GM21737 (cell line): ENCODE measurements around the gene MACROD2.
"Not testable (repeated sequence)": the region's sequence is repeated elsewhere in the genome, so short reads cannot be mapped to it uniquely, and the experiment has no call there.

Experiments
- ATAC-seq: cut with Tn5 transposase; IDR thresholded peaks from one replicate; pipeline ENCODE4 v1.9.1; 2021; ENCODE audit warnings: mild to moderate bottlenecking, moderate library complexity; ENCODE audit not compliant: unreplicated experiment

MACROD2 gene

DNA sequence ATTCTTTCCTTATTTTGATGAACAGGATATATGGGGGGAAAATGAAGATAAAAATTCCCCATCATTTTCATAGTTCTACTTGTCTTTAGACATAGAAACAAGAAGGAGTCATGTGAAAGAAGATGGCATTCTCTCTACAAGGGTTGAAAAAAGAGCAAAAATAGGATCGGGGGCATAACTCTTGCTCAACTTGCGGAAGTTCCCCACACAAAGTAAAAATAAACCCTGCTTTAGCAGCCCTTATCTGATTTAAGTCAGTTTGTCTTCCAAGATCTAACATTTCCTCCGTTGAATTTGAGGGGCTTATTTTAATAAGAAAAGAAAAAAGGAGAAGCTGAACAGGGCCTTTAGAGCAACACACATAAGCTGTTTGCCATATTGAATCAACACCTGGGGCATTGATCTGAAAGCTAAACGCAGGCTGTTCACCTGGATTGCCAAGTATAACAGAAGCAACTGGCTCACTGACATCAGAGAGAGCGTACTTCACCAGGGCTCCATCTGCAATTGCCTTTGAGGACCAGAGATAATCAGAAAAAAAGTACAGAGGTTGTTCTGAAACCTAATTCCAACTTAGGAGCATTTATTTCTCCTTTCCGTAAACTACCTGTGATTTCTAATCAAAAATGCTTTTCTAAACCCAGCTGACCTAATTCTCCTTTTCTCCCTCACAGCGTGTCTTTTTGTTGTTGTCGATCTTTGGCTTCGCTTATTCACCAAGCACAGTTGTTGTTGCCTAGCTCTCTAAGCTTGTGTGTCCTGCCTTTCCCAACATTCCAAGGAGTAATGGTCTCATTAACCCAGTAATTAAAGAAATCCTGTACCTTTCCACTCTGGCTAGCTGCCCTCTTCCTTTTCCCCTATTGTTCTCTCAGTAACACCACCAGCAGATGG is 2010.0 kb downstream of the MACROD2 start:
- no peak for ATAC-seq

DNA sequence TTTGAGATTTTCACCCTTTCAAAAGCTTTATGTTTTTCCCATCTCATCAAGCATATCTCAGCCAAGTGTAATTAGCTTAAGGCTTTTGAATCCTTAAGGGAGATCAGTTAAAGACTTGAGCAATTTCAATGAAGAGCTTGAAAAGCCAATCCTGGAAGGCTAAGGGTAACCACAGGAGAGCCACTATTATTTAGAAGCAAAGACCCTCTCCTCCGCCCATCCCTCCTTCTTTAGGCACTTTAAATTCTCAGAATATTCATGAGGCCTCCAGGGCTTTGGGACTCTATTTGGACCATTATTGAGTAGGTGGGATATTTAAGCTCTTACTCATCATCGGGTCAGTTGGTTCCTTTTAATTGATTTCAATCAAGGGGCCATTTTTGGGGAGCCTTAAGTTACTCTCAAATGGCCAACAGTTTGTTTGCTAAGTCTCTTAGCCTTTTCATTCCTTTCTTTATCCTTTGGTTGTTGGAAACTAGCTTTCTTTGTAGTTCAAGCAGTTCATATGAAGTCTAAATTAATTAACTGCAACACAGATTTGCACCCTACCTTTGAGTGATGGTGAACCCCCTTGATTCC is 2010.7 kb downstream of the MACROD2 start:
- no peak for ATAC-seq

DNA sequence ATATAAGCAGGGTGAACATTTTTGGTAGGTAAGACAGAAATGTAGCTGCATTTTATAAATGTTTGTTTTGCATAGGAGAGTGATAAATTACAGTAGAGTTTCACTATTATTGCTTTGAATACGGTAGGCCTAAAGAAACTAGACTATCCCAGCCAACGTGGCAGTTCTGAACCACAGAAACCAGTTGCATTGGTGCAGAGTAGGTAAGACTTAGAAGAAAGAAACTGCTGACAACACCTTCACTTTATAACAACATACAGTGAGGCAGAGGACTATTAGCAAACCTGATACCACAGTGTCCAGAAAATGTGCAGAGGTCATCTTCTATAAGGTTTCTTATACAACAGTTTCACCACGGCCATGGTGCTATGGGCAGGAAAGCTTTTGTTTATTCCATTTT is 2011.8 kb downstream of the MACROD2 start:
- ATAC-seq, result peak; percentile 91

DNA sequence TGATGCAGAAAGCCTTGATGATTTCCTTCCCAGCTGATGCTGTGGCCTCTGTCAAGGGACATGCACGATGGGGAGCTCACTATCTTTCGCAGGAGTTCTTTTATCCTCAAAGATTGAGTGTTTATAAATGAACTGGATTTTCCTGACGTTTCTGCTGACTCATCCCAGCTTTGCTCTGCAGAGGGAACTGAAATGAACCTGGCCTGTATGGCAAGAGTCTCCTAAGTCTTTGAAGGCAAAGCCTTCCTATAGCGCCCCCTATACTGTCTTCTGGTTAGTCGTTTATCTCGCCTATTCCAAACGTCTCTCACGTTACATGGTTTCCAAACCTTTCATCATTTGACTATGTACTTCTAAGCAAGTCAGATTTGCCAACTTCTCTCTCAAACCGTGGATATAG is 2012.6 kb downstream of the MACROD2 start:
- ATAC-seq, result no peak

DNA sequence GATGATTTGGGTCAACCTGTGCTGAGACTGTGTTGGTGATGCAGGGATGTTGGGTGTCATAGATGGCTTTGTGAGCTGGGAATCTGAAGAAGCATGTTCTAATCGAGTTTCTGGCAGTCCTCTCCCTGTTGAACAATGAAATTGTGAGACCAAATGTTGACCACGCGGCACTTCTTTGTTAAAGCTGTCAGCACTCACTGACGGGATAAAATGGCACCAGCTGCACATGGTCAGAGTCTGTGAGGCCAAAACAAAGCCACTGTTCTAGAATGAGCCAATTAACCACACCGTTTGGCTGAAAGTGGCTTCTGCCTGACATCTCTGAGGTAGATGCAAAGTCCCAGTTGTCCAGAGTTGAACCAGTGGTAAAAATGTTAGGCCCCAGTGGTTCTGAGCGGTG is 2015.7 kb downstream of the MACROD2 start:
- ATAC-seq, result no peak

DNA sequence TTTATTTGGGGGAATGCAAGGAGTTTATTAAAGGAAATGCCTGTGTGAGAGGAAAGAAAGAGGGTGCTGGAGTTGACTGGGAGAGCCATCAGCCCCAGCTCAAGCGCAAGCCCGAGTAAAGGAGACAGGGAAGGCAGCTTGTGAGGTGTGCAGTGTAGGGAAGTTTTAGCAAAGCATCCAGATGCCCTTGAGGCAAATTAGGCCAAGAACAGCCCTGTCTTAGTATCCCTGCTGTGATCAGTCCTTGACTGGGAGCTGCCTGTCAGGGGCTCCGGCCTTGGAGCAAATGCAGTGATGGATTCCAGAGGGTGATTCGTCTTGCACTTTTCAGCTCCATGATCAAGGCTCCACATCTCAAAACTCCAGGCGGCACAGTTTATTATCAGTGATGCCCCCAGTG is 2016.2 kb downstream of the MACROD2 start:
- ATAC-seq, result no peak

DNA sequence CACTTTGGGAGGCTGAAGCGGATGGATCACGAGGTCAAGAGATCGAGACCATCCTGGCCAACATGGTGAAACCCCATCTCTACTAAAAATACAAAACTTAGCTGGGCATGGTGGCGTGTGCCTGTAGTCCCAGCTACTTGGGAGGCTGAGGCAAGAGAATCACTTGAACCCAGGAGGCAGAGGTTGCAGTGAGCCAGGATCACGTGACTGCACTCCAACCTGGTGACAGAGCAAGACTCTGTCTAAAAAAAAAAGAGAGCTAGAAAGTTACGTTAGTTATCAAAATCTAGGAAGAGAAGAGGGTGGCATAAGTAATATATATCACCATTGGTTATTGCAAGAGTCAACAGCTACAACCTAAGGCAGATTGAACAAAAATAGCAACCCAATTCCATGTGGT is 2017.6 kb downstream of the MACROD2 start:
- ATAC-seq, result not testable (repeated sequence)

DNA sequence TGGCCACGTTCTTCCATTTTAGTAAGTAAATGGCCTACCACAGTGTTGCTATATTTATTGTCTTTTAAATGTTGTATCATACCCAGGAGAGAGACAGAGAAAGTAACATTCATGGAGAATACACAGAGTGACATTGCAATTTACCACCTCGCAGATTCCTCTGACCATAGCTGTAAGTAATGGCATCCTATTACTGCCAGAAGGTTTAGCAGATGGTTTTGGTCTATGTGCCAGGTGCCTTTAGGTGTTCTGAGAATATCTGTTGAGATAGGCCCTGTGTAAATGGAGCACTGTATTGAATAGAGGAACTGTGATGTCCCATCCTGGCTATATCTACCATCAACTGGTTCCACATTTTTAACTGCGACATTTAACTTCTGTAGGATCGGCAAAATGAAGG is 2018.3 kb downstream of the MACROD2 start:
- ATAC-seq, result no peak

DNA sequence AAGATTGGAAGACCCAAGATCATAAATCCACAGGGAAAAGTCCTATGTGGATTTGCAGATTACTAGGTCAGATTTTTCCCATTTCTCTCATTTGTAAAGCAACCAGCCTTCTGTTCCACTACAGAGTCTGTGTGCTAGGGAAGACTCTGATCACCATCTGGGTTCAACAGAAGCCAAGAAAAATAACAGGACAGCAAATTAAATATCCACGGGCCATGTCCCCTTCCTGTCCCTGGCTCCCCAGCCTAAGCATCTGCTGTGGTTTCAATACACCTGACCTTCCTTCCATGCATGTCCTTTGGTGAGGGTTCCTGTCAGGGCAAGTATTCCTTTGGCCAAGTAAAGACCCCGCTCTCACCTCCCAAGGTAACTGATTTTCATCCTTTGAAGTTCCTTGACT is 2019.1 kb downstream of the MACROD2 start:
- ATAC-seq, result no peak

DNA sequence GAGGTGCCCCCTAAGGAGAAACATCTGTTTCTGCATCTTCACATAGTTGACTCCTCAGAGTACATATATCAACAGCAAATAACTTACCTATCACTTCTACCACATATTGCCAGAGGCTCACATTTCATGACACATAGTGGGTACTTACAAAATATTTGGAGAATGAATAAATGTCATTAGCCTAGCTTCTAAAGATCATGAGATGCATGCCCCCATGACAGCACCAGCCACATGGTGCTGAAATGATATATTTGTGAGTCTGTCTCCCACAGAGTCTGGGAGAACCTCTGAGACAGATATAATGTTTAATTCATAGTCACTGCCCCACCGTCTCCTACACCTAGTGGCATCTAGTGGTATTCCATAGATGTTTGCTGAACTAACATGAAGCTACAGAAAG is 2022.3 kb downstream of the MACROD2 start:
- no peak for ATAC-seq

DNA sequence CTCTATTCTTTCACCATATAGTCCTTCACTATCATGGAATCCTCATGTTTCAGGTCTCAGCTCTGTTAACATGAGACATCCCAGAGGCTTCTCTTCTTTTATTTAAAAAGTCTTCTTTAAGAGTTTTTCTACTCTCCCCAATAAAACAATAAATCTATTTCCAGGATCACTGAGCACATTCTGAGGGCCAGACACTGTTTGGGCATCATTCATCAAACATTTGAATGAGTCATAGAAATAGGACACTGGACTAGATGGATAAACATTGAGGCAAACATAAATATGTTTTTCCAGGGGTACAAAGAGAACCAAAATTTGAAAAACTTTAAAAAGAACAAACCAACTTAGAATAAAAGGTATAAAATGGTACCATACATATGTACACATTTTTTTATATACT is 2023.6 kb downstream of the MACROD2 start:
- ATAC-seq, result no peak

DNA sequence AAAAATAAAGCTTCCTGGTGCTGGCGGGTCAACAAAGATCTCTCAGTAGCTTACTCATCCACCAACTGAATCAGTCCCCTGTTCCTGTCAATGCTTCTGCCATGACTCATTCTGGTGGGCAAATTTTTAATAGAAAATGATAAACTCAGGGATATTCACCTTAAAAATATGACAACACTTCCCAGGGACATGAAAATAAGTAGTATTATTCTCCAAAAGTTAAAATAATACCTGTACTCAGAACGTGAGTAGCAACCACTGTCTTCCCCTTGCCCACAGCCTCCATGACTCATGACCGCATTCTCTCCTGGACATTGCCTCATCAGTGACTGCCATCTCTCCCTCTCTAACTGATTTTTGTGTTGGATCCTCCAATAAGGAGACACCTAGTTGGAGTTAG is 2025.7 kb downstream of the MACROD2 start:
- ATAC-seq, result no peak

DNA sequence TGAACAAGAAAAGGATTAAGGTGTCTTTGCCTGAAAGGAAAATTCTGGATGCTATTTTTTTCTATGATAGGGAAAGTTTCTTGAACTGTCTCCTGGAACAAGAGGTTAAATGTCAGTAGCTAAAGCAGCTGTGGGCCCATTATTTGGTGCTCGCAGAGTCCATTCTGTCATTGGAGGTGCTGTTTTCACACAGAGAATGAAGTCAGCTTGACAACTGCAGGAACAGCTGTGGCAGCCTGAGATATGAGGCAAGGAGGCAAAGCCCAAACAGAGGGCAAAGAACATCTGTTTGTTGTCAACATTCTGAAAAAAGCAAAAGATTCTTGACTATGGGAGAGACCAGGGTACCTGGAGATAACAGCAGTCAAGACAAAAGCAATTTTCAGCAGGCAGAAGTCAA is 2029.8 kb downstream of the MACROD2 start:
- no peak for ATAC-seq

DNA sequence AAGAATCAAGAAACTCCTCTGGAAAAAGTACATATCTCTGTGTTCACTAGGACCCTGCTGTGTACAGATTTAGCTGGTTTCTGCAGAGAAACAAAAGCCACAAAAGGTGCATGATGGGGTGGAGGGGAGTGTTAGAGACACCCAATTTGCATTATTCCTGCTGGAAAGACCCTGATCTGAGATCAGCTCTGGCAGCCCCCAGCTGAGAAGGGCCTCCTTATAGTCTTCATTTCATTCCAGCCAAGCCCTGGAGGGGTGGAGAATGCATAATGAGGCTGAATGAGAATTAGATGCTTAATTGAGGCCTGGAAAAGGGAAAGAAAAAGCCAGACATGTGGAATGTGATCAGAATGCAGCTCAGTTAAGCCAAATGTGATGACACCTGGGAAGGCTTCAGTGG is 2032.4 kb downstream of the MACROD2 start:
- ATAC-seq, result no peak

DNA sequence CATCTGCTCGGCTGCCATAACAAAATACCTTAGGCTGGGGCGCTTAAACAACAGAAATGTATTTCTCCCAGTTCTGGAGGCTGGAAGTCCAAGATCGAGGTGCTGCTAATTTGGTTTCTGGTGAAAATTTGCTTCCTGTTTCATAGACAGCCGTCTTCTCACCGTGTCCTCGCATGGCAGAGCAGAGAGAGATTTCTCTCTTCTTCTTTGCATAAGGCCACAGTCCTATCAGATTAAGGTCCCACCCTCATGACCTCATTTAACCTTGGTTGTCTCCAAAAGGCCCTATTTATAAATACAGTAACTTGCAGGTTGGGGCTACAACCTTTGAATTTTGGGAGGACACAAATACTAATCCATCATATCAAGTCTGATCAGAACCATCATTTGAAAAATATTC is 2033.6 kb downstream of the MACROD2 start:
- no peak for ATAC-seq

DNA sequence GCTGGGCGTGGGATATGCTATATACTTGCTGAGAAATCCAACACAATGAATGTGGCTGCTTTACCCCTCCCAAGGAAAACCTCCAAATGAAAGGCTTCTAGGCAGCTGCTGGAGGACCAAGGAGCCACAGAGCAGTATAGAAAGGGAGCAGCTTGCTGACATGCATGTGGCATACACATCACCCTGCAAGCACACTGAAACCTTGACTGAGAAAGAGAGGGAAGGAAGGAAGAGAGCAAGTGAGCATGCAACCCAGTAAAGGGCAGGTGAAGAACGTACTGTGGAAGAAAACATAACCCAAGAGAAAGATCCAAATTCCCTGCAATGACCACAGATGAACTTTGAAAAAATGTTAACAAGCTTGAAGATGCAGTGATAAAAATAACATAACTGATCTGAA is 2034.9 kb downstream of the MACROD2 start:
- ATAC-seq, result no peak

DNA sequence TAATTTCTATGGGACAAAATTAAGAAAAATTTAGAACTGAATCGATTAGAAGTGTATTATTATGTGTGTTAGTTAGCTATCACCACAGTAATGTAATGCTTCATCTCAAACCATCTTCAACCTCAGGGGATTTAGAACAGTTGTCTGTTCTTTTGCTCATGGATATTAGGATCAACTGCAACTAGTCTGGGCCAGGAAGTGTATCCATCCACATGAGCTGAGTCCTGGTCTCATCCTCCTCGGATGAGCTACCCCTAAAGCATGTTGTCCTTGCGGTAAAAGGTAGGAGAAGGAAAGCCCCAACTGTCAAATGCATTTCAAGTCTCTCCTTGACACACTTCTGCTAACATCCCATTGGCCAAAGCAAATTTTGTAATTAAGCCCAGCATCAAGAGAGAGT is 2040.3 kb downstream of the MACROD2 start:
- ATAC-seq, result no peak

DNA sequence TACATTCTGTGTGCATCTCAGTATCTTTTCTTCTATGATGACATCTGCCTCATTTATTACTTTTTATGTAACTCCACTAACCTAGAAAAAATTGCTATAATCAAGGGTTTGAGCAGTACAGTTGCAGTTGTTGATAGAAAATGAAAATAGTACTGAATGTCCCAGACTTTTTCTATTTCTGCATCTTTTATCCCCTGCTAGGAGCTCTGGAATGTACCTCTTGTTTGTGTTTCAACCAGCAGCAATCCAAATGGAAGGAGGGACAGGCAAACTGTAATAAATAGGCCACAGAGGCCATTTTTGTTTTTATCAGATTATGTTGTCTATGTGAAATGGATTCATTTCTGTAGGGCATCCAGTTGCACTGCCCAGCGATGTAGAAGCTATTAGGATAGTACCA is 2041.0 kb downstream of the MACROD2 start:
- ATAC-seq, result no peak

DNA sequence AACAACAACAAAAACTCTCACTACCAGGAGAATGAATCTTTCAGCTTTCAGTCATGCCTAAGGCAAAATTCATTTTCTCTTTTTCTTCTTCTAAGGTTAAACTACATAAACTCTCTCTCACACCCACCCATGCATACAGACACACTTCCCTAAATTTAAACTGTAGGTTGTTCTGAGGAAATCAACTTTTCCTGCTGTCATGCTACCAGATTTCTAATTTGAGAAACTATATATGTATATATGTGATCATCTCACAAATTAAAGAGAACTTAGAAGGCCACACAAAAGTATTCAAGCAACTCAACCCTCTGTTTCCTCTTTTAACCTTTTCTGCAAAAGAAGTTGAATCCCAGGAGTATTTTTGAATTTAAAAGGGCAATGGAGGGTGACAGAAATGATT is 2045.4 kb downstream of the MACROD2 start:
- ATAC-seq, result no peak

DNA sequence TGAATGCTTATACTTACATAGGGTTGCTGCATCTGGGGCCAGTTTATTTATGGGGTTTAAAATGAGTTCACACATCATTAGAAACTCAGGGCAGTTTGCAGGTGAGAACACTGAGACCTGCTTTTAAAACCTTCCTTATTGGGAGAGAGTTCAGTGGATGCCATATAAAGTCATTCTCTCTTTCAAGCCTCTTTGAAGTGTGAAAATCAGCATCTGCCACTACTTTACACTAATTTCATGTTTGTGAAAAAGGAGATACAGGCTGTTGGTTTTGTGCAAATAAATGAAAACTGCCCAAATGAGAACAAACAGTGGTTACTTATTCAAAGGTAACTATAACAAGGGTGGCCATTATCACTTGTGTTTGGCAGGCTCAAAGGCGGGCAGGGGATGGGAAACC is 2047.4 kb downstream of the MACROD2 start:
- ATAC-seq, result no peak

DNA sequence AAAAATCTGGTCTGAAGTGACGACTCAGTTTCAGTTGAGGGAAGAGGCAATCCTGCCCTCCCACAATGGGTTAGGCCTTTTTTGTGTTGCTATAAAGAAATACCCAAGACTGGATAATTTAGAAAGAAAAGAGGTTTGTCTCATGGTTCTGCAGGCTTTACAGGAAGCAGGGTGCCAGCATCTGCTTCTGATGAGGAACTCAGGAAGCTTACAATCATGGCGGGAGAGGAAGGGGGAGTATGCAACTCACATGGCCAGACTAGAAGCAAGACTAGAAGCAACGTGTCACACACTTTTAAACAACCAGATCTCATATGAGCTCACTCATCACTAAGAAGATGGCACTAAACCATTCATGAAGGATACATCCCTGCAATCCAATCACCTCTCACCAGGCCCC is 2048.6 kb downstream of the MACROD2 start:
- ATAC-seq, result no peak

DNA sequence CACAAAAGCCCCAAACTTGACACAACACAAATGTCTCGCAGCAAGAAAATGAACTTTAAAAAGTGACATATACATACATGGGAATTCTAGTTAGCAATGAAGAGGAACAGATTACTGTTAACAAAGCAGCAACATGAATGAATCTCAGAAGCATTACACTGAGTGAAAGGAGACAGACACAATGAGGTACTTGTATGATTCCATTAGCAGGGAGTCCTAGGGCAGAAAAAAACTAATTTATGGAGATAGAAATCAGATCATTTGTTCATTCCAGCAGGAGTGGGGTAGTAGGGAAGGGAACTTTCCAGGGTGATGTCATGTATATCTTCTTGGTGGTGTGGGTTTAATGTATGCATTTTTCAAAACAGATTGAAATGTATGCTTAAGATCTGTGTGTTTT is 2053.6 kb downstream of the MACROD2 start:
- ATAC-seq, result no peak
